Activated T-cell treated with anti-CD3 and anti-CD28 coated beads, Interleukin-2, amount 50 U/mL, for 4 hours (primary cell): ENCODE results near the gene RIPOR2. TPM values are rescaled to one million over a fixed set of nuclear protein-coding genes. Genes with fewer than 3 reads are reported as not detected.
"Not testable (repeated sequence)": the region's sequence is repeated elsewhere in the genome, so short reads cannot be mapped to it uniquely, and the experiment has no call there.

Source experiments
- ATAC-seq, 2 donors: fragments of 200-7000 bp; cut with Tn5 transposase; one replicate each; pipeline ENCODE4 v1.10.0; 2021
- DNase-seq: peaks from one replicate; pipeline ENCODE4 v3.0.0-alpha.2; 2020
- H3K27me3 Mint-ChIP-seq: one replicate; pipeline ENCODE4 v1.8.0; 2021; ENCODE audit warnings: low read depth, mixed read lengths
- H3K36me3 Mint-ChIP-seq: one replicate; pipeline ENCODE4 v1.8.0; 2022; ENCODE audit warnings: mixed read lengths; ENCODE audit not compliant: insufficient read depth
- H3K4me1 Mint-ChIP-seq: one replicate; pipeline ENCODE4 v1.8.0; 2021; ENCODE audit warnings: low read depth, mixed read lengths
- H3K4me3 Mint-ChIP-seq: one replicate; pipeline ENCODE4 v1.8.0; 2021; ENCODE audit warnings: mild to moderate bottlenecking, moderate library complexity, mixed read lengths
- H3K9me3 Mint-ChIP-seq: one replicate; pipeline ENCODE4 v1.8.0; 2021; ENCODE audit warnings: mixed read lengths
- total RNA-seq, 3 donors: library from RNA; stranded (reverse); gene quantifications; one replicate each; pipeline ENCODE4 v1.2.1, GENCODE V29; 2021

RIPOR2 gene
- total RNA-seq, 3 donors from 2014 or later, result 14.7 to 17.4 (median 16.8) TPM

DNA sequence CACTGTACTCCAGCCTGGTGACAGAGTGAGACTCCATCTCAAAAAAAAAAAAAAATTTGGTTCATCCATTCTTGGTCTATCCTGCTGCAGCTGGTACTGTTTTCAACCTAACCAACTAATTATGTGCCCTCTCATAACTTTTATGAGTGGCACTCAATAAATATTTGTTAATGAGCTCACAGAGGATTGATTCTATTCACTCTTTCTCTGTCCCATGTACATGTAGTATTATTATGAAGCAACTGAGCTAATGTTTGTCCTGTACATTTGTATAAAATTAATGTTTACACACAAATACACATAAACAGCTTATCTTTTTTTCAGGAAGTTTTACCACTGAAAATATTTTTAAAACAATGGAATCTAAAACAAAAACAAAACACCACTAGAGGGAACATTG, 10.1 kb downstream of the RIPOR2 start:
- no peaks in the 10 kb centered on the region for H3K27me3 Mint-ChIP-seq
- peaks cover 18% of the 10 kb centered on the region for H3K36me3 Mint-ChIP-seq
- no peak for DNase-seq
- H3K9me3 Mint-ChIP-seq, result peaks cover 12% of the 10 kb centered on the region
- peaks cover 87% of the 10 kb centered on the region for H3K4me1 Mint-ChIP-seq
- ATAC-seq, result no peak
- peak overlapping the region; percentile 58 for H3K4me3 Mint-ChIP-seq

DNA sequence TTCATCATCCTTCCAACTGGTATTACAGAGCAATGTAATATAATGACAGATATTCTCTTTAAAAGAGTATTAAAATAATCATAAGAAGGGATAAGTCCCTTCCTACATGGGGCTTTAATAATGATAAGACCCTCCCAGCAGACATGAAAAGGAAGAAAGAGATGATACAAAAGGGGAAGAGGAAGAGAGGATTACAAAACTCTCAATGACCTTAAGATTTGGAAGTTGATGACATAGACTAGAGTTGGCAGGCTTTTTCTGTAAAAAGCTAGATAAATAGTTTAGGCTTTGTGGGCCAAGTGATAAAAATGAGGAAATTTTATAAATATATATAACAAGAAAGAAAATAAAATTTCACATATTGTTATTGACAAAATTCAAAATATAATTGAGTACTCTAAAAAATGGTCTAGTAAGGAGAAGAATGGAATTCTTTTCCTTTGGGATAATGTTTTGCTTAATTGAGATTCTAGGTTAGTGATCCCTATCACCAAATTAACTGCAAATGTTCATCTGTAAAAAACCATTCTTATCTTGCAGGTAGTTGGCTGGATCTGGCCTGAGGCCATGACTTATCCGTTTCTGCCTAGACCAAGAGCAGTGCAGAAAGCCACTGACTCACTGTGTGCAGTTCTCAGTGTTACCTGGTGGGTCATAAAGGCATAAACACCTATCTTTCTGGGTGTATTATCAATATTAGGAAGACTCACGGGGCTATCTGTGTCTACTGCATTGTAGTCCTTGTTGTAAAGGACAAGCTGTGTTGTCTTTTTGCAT, 11.0 kb downstream of the RIPOR2 start:
- H3K4me3 Mint-ChIP-seq, result peak overlapping the region; percentile 58
- no peaks in the 10 kb centered on the region for H3K27me3 Mint-ChIP-seq
- peaks cover 12% of the 10 kb centered on the region for H3K9me3 Mint-ChIP-seq
- ATAC-seq (peak; percentile 25 to 29), DNase-seq (no peak)
- H3K36me3 Mint-ChIP-seq, result peaks cover 18% of the 10 kb centered on the region
- peaks cover 87% of the 10 kb centered on the region for H3K4me1 Mint-ChIP-seq

DNA sequence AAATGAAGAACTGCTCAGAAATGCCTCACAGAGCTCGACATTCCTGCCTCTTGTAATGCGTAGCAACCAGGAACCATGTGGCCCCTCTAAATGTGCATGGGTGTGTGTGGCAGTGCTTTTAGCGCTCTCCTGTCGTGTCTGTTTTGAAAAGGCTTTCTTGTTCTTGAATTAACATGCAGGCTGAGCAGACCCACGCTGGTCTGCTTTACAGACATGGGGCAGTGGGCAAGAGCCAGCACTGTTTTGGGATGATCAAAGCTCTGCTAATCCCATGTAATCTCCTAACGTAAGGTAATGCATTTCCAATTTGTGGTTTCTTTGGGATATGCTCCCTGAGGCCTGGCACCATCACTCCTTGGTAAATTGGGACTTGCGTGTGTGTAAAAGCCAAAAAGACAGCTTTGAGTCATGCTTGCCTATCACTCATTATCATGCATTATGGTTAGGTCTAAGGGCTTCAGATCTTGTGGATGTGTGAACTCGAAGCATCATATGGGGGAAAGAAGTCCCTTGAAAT, 11.8 kb downstream of the RIPOR2 start:
- H3K27me3 Mint-ChIP-seq, result no peaks in the 10 kb centered on the region
- peak; percentile 54 to 57 for ATAC-seq
- DNase-seq, result no peak

DNA sequence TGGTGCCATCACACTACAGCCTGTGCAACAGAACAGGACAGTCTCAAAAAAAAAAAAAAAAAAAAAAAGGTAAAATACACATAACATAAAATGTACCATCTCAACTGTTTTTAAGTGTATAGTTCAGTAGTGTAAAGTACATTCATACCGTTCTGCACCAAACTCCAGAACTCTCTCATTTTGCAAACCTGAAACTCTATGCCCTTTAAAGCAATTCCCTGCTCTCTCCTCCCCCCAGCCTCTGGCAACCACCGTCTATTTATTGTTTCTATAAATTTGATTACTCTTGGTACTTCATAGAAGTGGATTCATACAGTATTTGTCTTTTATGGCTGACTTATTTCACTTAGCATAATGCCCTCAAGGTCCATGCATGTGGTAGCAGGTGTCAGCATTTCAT, 12.9 kb downstream of the RIPOR2 start:
- peaks cover 12% of the 10 kb centered on the region for H3K9me3 Mint-ChIP-seq
- peak overlapping the region; percentile 49 for H3K4me3 Mint-ChIP-seq
- H3K4me1 Mint-ChIP-seq, result peaks cover 91% of the 10 kb centered on the region
- H3K36me3 Mint-ChIP-seq, result peaks cover 18% of the 10 kb centered on the region
- no peak for DNase-seq
- no peaks in the 10 kb centered on the region for H3K27me3 Mint-ChIP-seq
- peak in 1 of 2 donors; percentile 9 for ATAC-seq

More for the DNA sequence above, 11.8 kb downstream of the RIPOR2 start:
- peak overlapping the region; percentile 53 for H3K4me3 Mint-ChIP-seq
- peaks cover 87% of the 10 kb centered on the region for H3K4me1 Mint-ChIP-seq
- peaks cover 12% of the 10 kb centered on the region for H3K9me3 Mint-ChIP-seq
- peaks cover 16% of the 10 kb centered on the region for H3K36me3 Mint-ChIP-seq

DNA sequence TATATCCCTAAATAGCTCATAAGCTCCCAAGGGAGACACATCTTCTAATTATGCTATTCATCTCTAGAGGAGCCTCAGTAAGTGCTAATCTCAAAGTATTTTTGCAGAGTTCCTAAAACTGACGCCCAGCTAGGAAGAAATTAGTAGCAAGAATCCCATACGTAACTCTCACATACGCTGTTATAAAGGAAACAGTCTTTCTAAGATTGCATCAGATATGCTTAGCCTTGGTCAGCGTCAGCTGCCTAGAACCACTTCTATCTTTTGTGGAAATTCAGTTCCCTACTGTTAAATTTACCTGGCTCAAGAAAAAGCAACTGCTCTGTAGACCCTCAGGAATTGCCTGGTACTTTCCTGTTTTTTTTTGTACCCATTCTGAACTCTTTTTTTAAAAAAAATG, 13.6 kb downstream of the RIPOR2 start:
- Mint-ChIP-seq H3K27me3 (no peaks in the 10 kb centered on the region), H3K4me1 (peaks cover 91% of the 10 kb centered on the region), H3K4me3 (peak overlapping the region; percentile 49), H3K9me3 (peaks cover 7% of the 10 kb centered on the region), H3K36me3 (peaks cover 16% of the 10 kb centered on the region)
- no peak for DNase-seq
- ATAC-seq, result no peak

DNA sequence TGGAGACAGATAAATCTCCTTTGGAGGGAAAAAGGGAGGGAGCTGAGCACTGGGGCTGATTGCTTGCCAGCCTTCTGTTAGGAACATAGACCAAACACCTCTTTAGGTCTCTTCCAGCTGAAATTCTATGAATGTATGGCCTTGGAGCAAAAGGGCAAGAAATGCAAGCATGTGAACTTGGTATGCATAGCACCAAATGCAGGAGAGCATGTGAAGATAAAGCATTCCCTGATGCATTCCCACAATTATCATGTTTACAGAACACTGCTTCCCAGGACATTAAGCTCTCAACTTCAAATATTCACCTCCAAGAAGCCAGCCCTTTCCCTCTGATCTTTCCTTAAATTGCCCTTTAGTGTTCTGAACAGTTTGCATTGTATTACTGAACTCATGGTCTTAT, 15.6 kb downstream of the RIPOR2 start:
- Mint-ChIP-seq H3K4me1 (peaks cover 94% of the 10 kb centered on the region), H3K27me3 (no peaks in the 10 kb centered on the region), H3K9me3 (no peaks in the 10 kb centered on the region), H3K4me3 (peak overlapping the region; percentile 74), H3K36me3 (peaks cover 14% of the 10 kb centered on the region)
- ATAC-seq, result no peak
- no peak for DNase-seq

DNA sequence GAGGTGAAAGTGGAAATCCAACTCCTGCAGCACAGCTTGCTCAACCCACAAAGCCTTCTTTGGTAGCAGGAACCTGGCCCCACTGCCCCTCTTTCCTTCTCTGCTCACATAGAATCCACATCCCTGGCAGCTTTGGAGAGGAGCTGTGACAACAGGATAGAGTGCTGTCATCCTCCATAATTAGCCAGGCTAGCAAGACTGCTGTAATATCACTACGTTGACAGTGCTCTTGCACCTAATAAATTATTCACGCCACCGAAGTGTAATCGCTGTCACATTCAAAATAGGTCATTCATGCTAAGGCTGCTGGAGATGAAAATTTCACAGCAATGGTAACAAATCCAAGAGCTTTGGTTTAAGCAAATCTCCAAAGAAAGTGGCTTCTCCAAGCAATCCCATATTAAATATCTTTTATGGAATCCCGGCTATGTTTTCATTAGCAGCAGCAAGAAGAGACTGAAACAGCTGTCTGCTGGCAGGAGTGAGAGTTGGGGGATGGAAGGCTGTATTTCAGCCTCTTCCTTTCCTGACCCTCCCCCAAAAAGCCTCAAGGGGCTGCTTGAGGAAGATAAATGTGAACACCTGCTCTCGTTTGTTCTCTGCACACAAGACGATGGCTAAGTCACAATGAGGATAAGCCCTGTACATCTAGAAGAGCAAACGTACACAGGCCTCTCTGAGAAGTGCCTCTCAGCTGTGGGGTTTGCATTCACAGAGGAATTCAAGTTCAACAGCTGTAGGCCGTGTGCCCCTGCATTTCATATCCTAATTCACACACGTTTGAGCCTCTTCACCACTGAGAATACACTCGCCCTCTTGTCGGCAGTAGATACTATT, 16.5 kb downstream of the RIPOR2 start:
- H3K36me3 Mint-ChIP-seq, result peaks cover 14% of the 10 kb centered on the region
- H3K9me3 Mint-ChIP-seq, result no peaks in the 10 kb centered on the region
- DNase-seq (no peak), ATAC-seq (peak; percentile 33 to 35)
- peak overlapping the region; percentile 74 for H3K4me3 Mint-ChIP-seq
- H3K4me1 Mint-ChIP-seq, result peaks cover 95% of the 10 kb centered on the region
- H3K27me3 Mint-ChIP-seq, result no peaks in the 10 kb centered on the region

DNA sequence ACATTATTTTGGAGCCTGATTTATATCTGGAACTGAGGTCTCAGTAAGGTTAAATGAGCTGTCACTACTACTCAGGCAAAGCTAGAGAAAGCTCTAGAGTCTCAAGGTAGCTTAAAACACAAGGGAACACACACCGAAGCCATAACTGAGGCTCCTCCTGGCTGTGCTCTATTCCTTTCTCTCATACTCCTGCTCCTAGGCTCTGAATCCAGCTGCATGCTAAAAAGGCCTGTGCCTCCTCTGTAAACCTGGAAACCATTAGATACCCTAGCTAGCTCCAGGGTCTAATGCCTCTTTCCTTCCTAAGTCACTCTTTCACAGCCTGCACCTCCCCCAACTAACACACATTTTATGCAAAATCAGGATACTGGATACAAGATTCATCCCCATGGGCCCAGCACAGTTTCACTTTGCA, 17.1 kb downstream of the RIPOR2 start:
- ATAC-seq (peak; percentile 29 to 51), DNase-seq (no peak)
- Mint-ChIP-seq H3K4me3 (peak overlapping the region; percentile 74), H3K27me3 (no peaks in the 10 kb centered on the region), H3K9me3 (no peaks in the 10 kb centered on the region), H3K4me1 (peaks cover 96% of the 10 kb centered on the region), H3K36me3 (peaks cover 14% of the 10 kb centered on the region)

DNA sequence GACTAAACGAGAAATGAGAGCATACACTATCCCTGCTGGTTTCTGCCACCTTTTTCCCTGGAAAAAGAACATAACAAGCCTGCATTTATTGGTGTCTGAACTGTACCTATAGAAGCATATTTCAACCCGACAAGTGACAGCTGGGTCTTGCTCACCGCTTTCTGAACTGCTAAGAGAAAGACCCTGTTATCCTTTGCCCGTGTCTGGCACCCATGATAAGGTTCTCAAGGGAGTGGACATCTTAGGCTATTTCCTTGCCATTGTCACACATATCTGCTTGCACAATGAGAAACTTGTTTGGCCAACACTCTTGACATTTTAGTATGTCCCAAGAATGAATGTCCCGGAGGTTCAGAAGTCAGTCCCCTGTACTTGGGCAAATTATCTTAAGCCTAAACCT, 19.3 kb downstream of the RIPOR2 start:
- Mint-ChIP-seq H3K4me3 (no peak overlapping the region), H3K9me3 (no peaks in the 10 kb centered on the region), H3K36me3 (peaks cover 11% of the 10 kb centered on the region), H3K27me3 (no peaks in the 10 kb centered on the region), H3K4me1 (peaks cover 99% of the 10 kb centered on the region)
- DNase-seq (no peak), ATAC-seq (no peak)

DNA sequence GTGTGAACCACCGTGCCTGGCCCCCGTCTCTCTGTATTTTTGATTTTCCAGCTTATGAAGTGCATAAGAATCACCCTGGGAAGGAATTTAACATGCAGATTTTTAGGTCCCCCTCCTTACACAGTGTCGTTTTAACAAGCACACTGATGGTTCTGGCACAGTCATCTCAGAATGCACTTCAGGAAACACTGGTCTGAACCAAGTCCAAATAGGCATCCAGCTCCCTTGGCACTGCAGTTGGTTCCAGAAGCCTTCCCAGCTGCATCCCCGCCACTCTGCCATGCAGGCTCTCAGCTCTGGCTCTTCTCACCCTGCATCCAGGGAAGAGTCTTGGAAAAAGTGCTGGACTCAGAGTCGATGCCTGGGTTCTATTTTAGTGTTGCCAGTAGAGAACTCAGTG, 20.1 kb downstream of the RIPOR2 start:
- Mint-ChIP-seq H3K36me3 (peaks cover 6% of the 10 kb centered on the region), H3K4me1 (peaks cover 96% of the 10 kb centered on the region), H3K9me3 (no peaks in the 10 kb centered on the region), H3K4me3 (no peak overlapping the region), H3K27me3 (no peaks in the 10 kb centered on the region)
- no peak for DNase-seq
- ATAC-seq, result no peak

DNA sequence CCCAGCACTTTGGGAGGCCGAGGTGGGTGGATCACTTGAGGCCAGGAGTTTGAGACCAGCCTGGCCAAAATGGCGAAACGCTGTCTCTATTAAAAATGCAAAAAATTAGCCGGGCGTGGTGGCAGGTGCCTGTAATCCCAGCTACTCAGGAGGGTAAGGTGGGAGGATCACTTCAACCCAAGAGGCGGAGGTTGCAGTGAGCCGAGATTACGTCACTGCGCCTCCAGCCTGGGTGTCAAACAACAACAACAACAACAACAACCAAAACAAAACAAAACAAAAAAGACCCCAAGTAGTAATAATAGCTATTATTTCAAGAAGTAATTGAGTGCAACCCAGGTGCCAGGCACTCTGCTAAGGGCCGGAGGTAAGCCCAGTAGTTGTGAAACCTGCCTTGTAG, 21.7 kb downstream of the RIPOR2 start:
- not testable (repeated sequence) for ATAC-seq, DNase-seq, H3K36me3 Mint-ChIP-seq, H3K9me3 Mint-ChIP-seq, H3K27me3 Mint-ChIP-seq
- Mint-ChIP-seq H3K4me3 (peak overlapping the region; percentile 8), H3K4me1 (peaks cover 95% of the 10 kb centered on the region)

DNA sequence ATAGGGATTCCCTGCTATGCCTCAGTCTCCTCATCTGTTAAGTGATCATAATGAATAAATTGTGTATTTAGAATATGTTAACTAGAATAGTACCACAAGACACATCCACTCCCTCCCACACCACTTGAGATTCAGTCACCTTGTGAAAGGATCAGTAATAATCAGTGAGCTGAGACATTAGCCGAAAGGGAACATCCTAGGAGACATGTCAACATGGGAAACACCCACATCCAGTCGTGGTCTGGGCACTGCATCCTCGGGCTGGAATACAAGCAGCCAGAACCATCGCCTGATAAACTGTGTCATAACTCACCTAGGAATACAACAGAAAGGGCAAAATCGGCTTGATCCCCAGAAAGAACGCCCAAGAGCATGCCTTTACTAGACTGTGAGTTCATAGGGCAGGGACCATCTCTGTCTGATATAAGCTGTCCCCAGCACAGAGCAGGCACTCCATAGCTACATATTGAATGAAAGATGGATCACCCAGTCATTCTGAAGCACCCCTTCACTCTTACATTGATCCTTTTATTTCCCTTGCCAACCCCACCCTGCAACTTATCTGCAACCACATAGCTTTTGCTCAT, 23.9 kb downstream of the RIPOR2 start:
- DNase-seq (no peak), ATAC-seq (no peak)
- no peaks in the 10 kb centered on the region for H3K9me3 Mint-ChIP-seq
- peak overlapping the region; percentile 85 for H3K4me3 Mint-ChIP-seq
- H3K36me3 Mint-ChIP-seq, result peaks cover 8% of the 10 kb centered on the region
- H3K4me1 Mint-ChIP-seq, result peaks cover 94% of the 10 kb centered on the region
- no peaks in the 10 kb centered on the region for H3K27me3 Mint-ChIP-seq

DNA sequence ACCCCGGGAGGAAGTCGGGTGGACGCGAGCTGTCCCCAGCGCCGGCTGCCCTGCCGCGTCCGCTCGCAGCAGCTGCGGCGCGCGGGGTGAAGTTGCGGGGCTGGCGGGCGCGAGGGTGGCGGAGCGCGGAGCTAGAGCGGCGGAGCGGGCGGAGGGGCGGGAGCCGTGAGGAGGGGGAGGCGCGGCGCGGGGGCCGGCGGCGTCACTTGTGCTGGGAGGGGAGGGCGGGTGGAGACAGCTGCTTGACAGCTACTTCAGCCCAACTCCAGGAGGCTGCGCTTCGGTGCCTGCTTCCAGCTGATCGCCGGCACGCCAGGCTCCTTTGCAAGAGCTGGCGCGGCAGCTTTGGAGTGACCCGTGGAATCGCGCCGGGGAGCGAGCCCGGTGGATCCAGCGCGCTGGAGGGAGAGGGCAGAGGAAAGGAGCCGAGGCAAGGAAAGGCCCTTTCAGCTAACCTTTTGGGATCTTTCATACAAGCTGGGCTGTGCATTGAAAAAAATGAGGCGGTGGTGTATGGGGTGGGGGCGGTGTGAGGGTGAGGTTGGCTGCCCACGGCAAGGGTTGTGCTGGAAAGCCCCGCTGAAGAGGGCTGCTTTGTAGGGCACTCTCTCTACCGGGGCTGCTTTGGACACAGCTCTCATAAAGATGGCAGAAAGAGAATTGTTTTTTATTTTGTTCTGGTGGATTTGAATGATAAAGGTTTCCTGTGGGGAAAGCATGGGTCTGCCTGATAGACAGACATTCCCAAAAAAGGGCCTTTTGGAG, 24.6 kb downstream of the RIPOR2 start:
- peaks cover 10% of the 10 kb centered on the region for H3K36me3 Mint-ChIP-seq
- DNase-seq (peak; percentile 51), ATAC-seq (peak; percentile 56 to 61)
- H3K27me3 Mint-ChIP-seq, result no peaks in the 10 kb centered on the region
- H3K9me3 Mint-ChIP-seq, result no peaks in the 10 kb centered on the region
- H3K4me1 Mint-ChIP-seq, result peaks cover 95% of the 10 kb centered on the region
- H3K4me3 Mint-ChIP-seq, result peak overlapping the region; percentile 85
